OCI-LY1 (cell line): ENCODE results near the gene SYK.
"Not testable (repeated sequence)": the region's sequence is repeated elsewhere in the genome, so short reads cannot be mapped to it uniquely, and the experiment has no call there.

Experiments
- H2AFZ ChIP-seq: fragments of 200-600 bp; sonication (generic), shearing (Covaris generic); 2 replicates; pipeline ENCODE4 v1.6.0; 2014; ENCODE audit warnings: antibody characterized with exemption, mild to moderate bottlenecking, low read length
- H3F3A ChIP-seq: fragments of 200-600 bp; sonication (generic), shearing (Covaris generic); 2 replicates; pipeline ENCODE4 v1.6.0; 2014; ENCODE audit warnings: mild to moderate bottlenecking, antibody characterized with exemption, low read length, moderate library complexity; ENCODE audit not compliant: insufficient read depth
- H3K27ac ChIP-seq: fragments of 200-600 bp; sonication (generic); 2 replicates; pipeline ENCODE4 v1.5.1; 2014; ENCODE audit warnings: low read length, mixed run types, mild to moderate bottlenecking, low read depth; ENCODE audit not compliant: poor library complexity, severe bottlenecking
- H3K27me3 ChIP-seq: fragments of 200-600 bp; sonication (generic); 2 replicates; pipeline ENCODE4 v1.6.0; 2014; ENCODE audit warnings: antibody characterized with exemption, mild to moderate bottlenecking, low read length, moderate library complexity; ENCODE audit not compliant: insufficient read depth
- H3K36me3 ChIP-seq: fragments of 200-600 bp; sonication (generic); 2 replicates; pipeline ENCODE4 v1.6.1; 2014; ENCODE audit warnings: mild to moderate bottlenecking, antibody characterized with exemption, low read length, moderate library complexity, mixed read lengths; ENCODE audit not compliant: insufficient read depth
- H3K4me1 ChIP-seq: fragments of 200-600 bp; sonication (generic); 2 replicates; pipeline ENCODE4 v1.5.1; 2014; ENCODE audit warnings: mild to moderate bottlenecking, low read length, moderate library complexity; ENCODE audit not compliant: insufficient read depth, severe bottlenecking
- H3K4me2 ChIP-seq: fragments of 200-600 bp; sonication (generic), shearing (Covaris generic); 2 replicates; pipeline ENCODE4 v1.6.1; 2014; ENCODE audit warnings: low read length
- H3K4me3 ChIP-seq: fragments of 200-600 bp; sonication (generic); 2 replicates; pipeline ENCODE4 v1.5.1; 2014; ENCODE audit warnings: low read length, low read depth, mild to moderate bottlenecking, mixed read lengths; ENCODE audit not compliant: poor library complexity, severe bottlenecking
- H3K79me2 ChIP-seq: fragments of 200-600 bp; shearing (Covaris generic); 2 replicates; pipeline ENCODE4 v1.6.1; 2016; ENCODE audit warnings: mixed run types, low read length, mixed read lengths; ENCODE audit not compliant: insufficient read depth
- H3K9ac ChIP-seq: fragments of 200-600 bp; sonication (generic), shearing (Covaris generic); 2 replicates; pipeline ENCODE4 v1.6.1; 2014; ENCODE audit warnings: mild to moderate bottlenecking, low read length, mixed read lengths
- H3K9me2 ChIP-seq: fragments of 200-600 bp; sonication (generic), shearing (Covaris generic); 2 replicates; pipeline ENCODE4 v1.6.1; 2014; ENCODE audit warnings: low read depth, mild to moderate bottlenecking, low read length, mixed read lengths
- H3K9me3 ChIP-seq: fragments of 200-600 bp; shearing (Covaris generic); 2 replicates; pipeline ENCODE4 v1.6.1; 2014; ENCODE audit warnings: low read length, mixed read lengths
- H4K20me1 ChIP-seq: fragments of 200-600 bp; sonication (generic), shearing (Covaris generic); 2 replicates; pipeline ENCODE4 v1.6.0; 2016; ENCODE audit warnings: mild to moderate bottlenecking, low read length; ENCODE audit not compliant: insufficient read depth
- EZH2 ChIP-seq: fragments of 200-600 bp; sonication (generic), shearing (Covaris generic); IDR thresholded peaks from 2 replicates; pipeline ENCODE4 v1.8.0; 2017; ENCODE audit warnings: borderline replicate concordance, mixed run types, mild to moderate bottlenecking, antibody characterized with exemption, low read length, moderate library complexity, mixed read lengths
- TF ChIP-seq, protein P1 (sequence below): fragments of 200-600 bp; sonication (generic), shearing (Covaris generic); IDR thresholded peaks from 2 replicates; pipeline ENCODE4 v1.5.1; 2017; ENCODE audit warnings: mild to moderate bottlenecking, antibody characterized with exemption, low read length, moderate library complexity, mixed read lengths

The SYK gene

GRCh38 chr9:90818279-90818678, 16.7 kb downstream of the SYK start:
- no peaks in the 10 kb centered on the region for H3K27me3 ChIP-seq
- H4K20me1 ChIP-seq, result no peaks in the 10 kb centered on the region
- no peak overlapping the region for H2AFZ ChIP-seq
- peaks cover 33% of the 10 kb centered on the region for H3K4me1 ChIP-seq
- H3K9me2 ChIP-seq, result no peaks in the 10 kb centered on the region
- TF ChIP-seq, protein P1, sequence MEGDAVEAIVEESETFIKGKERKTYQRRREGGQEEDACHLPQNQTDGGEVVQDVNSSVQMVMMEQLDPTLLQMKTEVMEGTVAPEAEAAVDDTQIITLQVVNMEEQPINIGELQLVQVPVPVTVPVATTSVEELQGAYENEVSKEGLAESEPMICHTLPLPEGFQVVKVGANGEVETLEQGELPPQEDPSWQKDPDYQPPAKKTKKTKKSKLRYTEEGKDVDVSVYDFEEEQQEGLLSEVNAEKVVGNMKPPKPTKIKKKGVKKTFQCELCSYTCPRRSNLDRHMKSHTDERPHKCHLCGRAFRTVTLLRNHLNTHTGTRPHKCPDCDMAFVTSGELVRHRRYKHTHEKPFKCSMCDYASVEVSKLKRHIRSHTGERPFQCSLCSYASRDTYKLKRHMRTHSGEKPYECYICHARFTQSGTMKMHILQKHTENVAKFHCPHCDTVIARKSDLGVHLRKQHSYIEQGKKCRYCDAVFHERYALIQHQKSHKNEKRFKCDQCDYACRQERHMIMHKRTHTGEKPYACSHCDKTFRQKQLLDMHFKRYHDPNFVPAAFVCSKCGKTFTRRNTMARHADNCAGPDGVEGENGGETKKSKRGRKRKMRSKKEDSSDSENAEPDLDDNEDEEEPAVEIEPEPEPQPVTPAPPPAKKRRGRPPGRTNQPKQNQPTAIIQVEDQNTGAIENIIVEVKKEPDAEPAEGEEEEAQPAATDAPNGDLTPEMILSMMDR, result no peak
- TF ChIP-seq EZH2, result no peak
- H3K9me3 ChIP-seq, result peaks cover 9% of the 10 kb centered on the region
- no peak overlapping the region for H3K4me2 ChIP-seq
- peaks cover 68% of the 10 kb centered on the region for H3K79me2 ChIP-seq
- H3K9ac ChIP-seq, result no peak overlapping the region
- no peak overlapping the region for H3K27ac ChIP-seq
- H3K36me3 ChIP-seq, result peaks cover 82% of the 10 kb centered on the region
- 0 out of 2 replicates have a peak, but pooled peaks cover 3% of the 10 kb centered on the region for H3F3A ChIP-seq
- H3K4me3 ChIP-seq, result no peak overlapping the region

- not testable (repeated sequence) for H3K9ac ChIP-seq, H3K27me3 ChIP-seq, H3K4me3 ChIP-seq, H4K20me1 ChIP-seq, H3K9me2 ChIP-seq, H3F3A ChIP-seq, H3K4me2 ChIP-seq, H3K27ac ChIP-seq, H2AFZ ChIP-seq
- H3K9me3 ChIP-seq, result peaks cover 10% of the 10 kb centered on the region
- H3K36me3 ChIP-seq, result peaks cover 99% of the 10 kb centered on the region
- H3K79me2 ChIP-seq, result peaks cover 47% of the 10 kb centered on the region
- H3K4me1 ChIP-seq, result peaks cover 21% of the 10 kb centered on the region
These were observed 18.8 kb downstream of the SYK start for GRCh38 chr9:90820406-90820805.

- not testable (repeated sequence) for H3F3A ChIP-seq, H3K4me3 ChIP-seq, H3K4me2 ChIP-seq, H2AFZ ChIP-seq, H3K9ac ChIP-seq, H3K27me3 ChIP-seq, H3K9me2 ChIP-seq, H4K20me1 ChIP-seq, H3K27ac ChIP-seq
- H3K36me3 ChIP-seq, result peaks cover 93% of the 10 kb centered on the region
- H3K79me2 ChIP-seq, result peaks cover 39% of the 10 kb centered on the region
- peaks cover 10% of the 10 kb centered on the region for H3K9me3 ChIP-seq
- peaks cover 21% of the 10 kb centered on the region for H3K4me1 ChIP-seq
These were observed 19.6 kb downstream of the SYK start for GRCh38 chr9:90821236-90821635.

- Histone ChIP-seq H3K79me2 (peaks cover 34% of the 10 kb centered on the region), H3K9me3 (peaks cover 10% of the 10 kb centered on the region), H3F3A (no peaks in the 10 kb centered on the region), H4K20me1 (no peaks in the 10 kb centered on the region), H3K27ac (no peak overlapping the region), H3K4me1 (peaks cover 22% of the 10 kb centered on the region), H3K9me2 (no peaks in the 10 kb centered on the region), H3K27me3 (no peaks in the 10 kb centered on the region), H2AFZ (no peak overlapping the region), H3K4me3 (no peak overlapping the region), H3K36me3 (peaks cover 88% of the 10 kb centered on the region), H3K9ac (no peak overlapping the region), H3K4me2 (no peak overlapping the region)
- TF ChIP-seq EZH2, result no peak
- TF ChIP-seq, protein P1, result no peak
These were observed 20.1 kb downstream of the SYK start for GRCh38 chr9:90821697-90822096.
